ENCODE data around the gene HAPSTR1. TPM values are rescaled to one million over a fixed set of nuclear protein-coding genes. Genes with fewer than 3 reads are reported as not detected.
A peak's percentile ranks its signal among the peaks of the same experiment; 100 is the strongest.

Gene HAPSTR1
- total and polyA plus RNA-seq, 2 experiments from 2014 or later: 9.5 to 66.0 TPM

DNA sequence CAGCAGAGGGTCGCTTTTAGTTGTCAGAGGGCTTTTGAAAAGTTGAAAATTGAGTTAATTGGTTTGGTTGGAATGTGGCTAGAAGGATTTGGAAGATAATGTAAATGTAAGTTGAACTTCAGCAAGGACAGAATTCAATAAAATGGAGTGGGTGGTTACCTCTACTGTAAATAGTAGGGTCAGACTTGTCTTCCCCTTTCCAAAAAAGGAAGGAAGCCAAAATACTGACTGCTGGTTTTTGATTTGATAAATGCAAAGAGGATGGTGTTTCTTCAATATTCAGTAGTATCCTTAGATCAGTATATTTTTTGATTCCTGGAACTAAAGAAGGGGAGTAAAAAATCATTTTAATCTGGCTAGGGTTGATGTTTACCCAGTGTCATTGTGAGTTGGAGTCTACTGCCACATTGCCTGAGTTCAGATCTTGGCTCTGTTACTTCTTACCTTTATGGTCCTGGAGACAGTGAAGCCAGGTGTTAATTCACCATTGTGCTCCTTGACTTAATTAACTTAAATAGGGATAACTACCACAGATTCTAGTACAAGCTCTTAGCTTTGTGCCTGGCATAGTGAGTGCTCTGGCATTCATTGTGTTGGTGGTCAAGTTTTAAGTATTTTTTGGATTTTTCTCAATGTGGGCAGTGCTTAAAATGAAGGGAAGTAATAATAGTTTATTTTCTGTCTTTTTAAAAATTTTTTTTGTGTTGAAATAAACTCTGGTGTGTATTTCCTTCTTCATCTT lies 4.4 kb downstream of the HAPSTR1 start:
- TF ChIP-seq ZNF114 (CRISPR knock-in tag; IDR thresholded peaks at IDR 0.05) (no peak), POLR2AphosphoS5 (IDR thresholded peaks at IDR 0.05; ENCODE audit: low read depth) (no peak), CREB1 (CRISPR knock-in tag; IDR thresholded peaks at IDR 0.05; ENCODE audit: low read depth) (no peak), EZH2phosphoT487 (IDR thresholded peaks at IDR 0.05; ENCODE audit: unreplicated experiment) (no peak), NANOG (IDR thresholded peaks at IDR 0.05; ENCODE audit: borderline replicate concordance) (no peak), EZH2 (IDR thresholded peaks at IDR 0.05; ENCODE audit: low read depth, unreplicated experiment) (no peak), ZNF331 (CRISPR knock-in tag; IDR thresholded peaks at IDR 0.05; ENCODE audit: low read depth) (no peak), JUNB (IDR thresholded peaks at IDR 0.05; ENCODE audit: unreplicated experiment) (no peak)
- TF ChIP-seq, protein P1, sequence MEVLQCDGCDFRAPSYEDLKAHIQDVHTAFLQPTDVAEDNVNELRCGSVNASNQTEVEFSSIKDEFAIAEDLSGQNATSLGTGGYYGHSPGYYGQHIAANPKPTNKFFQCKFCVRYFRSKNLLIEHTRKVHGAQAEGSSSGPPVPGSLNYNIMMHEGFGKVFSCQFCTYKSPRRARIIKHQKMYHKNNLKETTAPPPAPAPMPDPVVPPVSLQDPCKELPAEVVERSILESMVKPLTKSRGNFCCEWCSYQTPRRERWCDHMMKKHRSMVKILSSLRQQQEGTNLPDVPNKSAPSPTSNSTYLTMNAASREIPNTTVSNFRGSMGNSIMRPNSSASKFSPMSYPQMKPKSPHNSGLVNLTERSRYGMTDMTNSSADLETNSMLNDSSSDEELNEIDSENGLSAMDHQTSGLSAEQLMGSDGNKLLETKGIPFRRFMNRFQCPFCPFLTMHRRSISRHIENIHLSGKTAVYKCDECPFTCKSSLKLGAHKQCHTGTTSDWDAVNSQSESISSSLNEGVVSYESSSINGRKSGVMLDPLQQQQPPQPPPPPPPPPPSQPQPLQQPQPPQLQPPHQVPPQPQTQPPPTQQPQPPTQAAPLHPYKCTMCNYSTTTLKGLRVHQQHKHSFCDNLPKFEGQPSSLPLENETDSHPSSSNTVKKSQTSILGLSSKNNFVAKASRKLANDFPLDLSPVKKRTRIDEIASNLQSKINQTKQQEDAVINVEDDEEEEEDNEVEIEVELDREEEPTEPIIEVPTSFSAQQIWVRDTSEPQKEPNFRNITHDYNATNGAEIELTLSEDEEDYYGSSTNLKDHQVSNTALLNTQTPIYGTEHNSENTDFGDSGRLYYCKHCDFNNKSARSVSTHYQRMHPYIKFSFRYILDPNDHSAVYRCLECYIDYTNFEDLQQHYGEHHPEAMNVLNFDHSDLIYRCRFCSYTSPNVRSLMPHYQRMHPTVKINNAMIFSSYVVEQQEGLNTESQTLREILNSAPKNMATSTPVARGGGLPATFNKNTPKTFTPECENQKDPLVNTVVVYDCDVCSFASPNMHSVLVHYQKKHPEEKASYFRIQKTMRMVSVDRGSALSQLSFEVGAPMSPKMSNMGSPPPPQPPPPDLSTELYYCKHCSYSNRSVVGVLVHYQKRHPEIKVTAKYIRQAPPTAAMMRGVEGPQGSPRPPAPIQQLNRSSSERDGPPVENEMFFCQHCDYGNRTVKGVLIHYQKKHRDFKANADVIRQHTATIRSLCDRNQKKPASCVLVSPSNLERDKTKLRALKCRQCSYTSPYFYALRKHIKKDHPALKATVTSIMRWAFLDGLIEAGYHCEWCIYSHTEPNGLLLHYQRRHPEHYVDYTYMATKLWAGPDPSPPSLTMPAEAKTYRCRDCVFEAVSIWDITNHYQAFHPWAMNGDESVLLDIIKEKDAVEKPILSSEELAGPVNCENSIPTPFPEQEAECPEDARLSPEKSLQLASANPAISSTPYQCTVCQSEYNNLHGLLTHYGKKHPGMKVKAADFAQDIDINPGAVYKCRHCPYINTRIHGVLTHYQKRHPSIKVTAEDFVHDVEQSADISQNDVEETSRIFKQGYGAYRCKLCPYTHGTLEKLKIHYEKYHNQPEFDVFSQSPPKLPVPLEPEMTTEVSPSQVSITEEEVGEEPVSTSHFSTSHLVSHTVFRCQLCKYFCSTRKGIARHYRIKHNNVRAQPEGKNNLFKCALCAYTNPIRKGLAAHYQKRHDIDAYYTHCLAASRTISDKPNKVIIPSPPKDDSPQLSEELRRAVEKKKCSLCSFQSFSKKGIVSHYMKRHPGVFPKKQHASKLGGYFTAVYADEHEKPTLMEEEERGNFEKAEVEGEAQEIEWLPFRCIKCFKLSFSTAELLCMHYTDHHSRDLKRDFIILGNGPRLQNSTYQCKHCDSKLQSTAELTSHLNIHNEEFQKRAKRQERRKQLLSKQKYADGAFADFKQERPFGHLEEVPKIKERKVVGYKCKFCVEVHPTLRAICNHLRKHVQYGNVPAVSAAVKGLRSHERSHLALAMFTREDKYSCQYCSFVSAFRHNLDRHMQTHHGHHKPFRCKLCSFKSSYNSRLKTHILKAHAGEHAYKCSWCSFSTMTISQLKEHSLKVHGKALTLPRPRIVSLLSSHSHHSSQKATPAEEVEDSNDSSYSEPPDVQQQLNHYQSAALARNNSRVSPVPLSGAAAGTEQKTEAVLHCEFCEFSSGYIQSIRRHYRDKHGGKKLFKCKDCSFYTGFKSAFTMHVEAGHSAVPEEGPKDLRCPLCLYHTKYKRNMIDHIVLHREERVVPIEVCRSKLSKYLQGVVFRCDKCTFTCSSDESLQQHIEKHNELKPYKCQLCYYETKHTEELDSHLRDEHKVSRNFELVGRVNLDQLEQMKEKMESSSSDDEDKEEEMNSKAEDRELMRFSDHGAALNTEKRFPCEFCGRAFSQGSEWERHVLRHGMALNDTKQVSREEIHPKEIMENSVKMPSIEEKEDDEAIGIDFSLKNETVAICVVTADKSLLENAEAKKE (CRISPR knock-in tag; IDR thresholded peaks at IDR 0.05): no peak
- TF ChIP-seq, protein P2, sequence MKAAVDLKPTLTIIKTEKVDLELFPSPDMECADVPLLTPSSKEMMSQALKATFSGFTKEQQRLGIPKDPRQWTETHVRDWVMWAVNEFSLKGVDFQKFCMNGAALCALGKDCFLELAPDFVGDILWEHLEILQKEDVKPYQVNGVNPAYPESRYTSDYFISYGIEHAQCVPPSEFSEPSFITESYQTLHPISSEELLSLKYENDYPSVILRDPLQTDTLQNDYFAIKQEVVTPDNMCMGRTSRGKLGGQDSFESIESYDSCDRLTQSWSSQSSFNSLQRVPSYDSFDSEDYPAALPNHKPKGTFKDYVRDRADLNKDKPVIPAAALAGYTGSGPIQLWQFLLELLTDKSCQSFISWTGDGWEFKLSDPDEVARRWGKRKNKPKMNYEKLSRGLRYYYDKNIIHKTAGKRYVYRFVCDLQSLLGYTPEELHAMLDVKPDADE (IDR thresholded peaks at IDR 0.05): no peak
- TF ChIP-seq, protein P3, sequence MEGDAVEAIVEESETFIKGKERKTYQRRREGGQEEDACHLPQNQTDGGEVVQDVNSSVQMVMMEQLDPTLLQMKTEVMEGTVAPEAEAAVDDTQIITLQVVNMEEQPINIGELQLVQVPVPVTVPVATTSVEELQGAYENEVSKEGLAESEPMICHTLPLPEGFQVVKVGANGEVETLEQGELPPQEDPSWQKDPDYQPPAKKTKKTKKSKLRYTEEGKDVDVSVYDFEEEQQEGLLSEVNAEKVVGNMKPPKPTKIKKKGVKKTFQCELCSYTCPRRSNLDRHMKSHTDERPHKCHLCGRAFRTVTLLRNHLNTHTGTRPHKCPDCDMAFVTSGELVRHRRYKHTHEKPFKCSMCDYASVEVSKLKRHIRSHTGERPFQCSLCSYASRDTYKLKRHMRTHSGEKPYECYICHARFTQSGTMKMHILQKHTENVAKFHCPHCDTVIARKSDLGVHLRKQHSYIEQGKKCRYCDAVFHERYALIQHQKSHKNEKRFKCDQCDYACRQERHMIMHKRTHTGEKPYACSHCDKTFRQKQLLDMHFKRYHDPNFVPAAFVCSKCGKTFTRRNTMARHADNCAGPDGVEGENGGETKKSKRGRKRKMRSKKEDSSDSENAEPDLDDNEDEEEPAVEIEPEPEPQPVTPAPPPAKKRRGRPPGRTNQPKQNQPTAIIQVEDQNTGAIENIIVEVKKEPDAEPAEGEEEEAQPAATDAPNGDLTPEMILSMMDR (conservative IDR thresholded peaks at IDR 0.05; ENCODE audit: low read depth in 2 of 2): no peak
- H3K36me3 ChIP-seq (ENCODE audit: insufficient read depth): peaks cover 17% of the 10 kb centered on the region
- no peak overlapping the region for H2AFZ ChIP-seq
- DNase-seq (ENCODE audit: low spot score): no peak
- peaks cover 88% of the 10 kb centered on the region for H3K79me2 ChIP-seq (replicated peaks; ENCODE audit: insufficient read depth)
- Mint-ChIP-seq H3K27ac (no peak overlapping the region), H3K9me3 (peaks cover 3% of the 10 kb centered on the region; the same call in 1 of the 3 replicates), H3K4me1 (peaks cover 33% of the 10 kb centered on the region), H3K27me3 (ENCODE audit: insufficient read depth, low read depth, poor library complexity) (peaks cover 18% of the 10 kb centered on the region), H3K4me3 (peak overlapping the region; percentile 52), H3K36me3 (ENCODE audit: low read depth) (peaks cover 76% of the 10 kb centered on the region)
- H3K9me2 ChIP-seq (ENCODE audit: insufficient read depth): no peaks in the 10 kb centered on the region
- H3K4me2 ChIP-seq: peak overlapping the region; percentile 76
- no peak for ATAC-seq
- peak overlapping the region; percentile 95 for H3K4me3 ChIP-seq
- H4K20me1 ChIP-seq (replicated peaks; ENCODE audit: insufficient read depth): peaks cover 78% of the 10 kb centered on the region
- H3K27me3 ChIP-seq (ENCODE audit: insufficient read depth): no peaks in the 10 kb centered on the region
- no peaks in the 10 kb centered on the region; the same call in 1 of the 2 replicates for H3F3A ChIP-seq (replicated peaks; ENCODE audit: low read depth)
- peaks cover 28% of the 10 kb centered on the region for H3K4me1 ChIP-seq (ENCODE audit: insufficient read depth)
- no peak overlapping the region; the same call in 1 of the 2 replicates for H3K27ac ChIP-seq (ENCODE audit: low read depth)
